GM12878 (cell line): Measurements from ENCODE around the gene MAP1A. TPM values are rescaled to one million over a fixed set of nuclear protein-coding genes. Genes with fewer than 3 reads are reported as not detected.

Experiments
- ATAC-seq: fragments of 200-7000 bp; cut with Tn5 transposase; 3 replicates; pipeline ENCODE4 v1.9.1; 2020; ENCODE audit warnings: mild to moderate bottlenecking, moderate library complexity
- BruUV-seq: library from RNA; stranded (reverse); fragments of 400-500 nt; replicated peaks from 2 replicates; lab custom pipeline; 2021; lab: Mats Ljungman, UMichigan
- CTCF ChIA-PET: fragments of 300-600 bp; sonication (Branson Sonifier 250); formaldehyde crosslinking; extraction: SDS; loops from one replicate; lab custom pipeline; 2021; ENCODE audit warnings: inconsistent platforms; lab: Yijun Ruan, JAX
- POLR2A ChIA-PET: fragments of 350-600 bp; formaldehyde crosslinking; extraction: SDS; loops from one replicate; lab custom pipeline; 2021; ENCODE audit warnings: inconsistent platforms; lab: Charles Lee
- RAD21 ChIA-PET: fragments of 300-600 bp; sonication (Branson Sonifier 250); formaldehyde crosslinking; loops from one replicate; lab custom pipeline; 2023; ENCODE audit warnings: antibody characterized with exemption; ENCODE audit not compliant: unreplicated experiment; lab: Charles Lee
- SMC1A ChIA-PET: fragments of 300-600 bp; sonication (Branson Sonifier 250); formaldehyde crosslinking; loops from one replicate; lab custom pipeline; 2023; ENCODE audit not compliant: unreplicated experiment, uncharacterized antibody; lab: Charles Lee
- DNase-seq: peaks from one replicate; pipeline ENCODE4 v3.0.0-alpha.2; 2011; ENCODE audit warnings: low read depth, low spot score
- FAIRE-seq: peaks from 3 replicates; lab custom pipeline; 2011; peaks lifted over from hg19 to GRCh38; lab: Jason Lieb, UNC
- H2AFZ ChIP-seq: 2 replicates; pipeline ENCODE4 v1.6.0; 2011; ENCODE audit warnings: low read depth, low read length, control low read depth; ENCODE audit not compliant: control insufficient read depth
- H3K27ac ChIP-seq: 2 replicates; pipeline ENCODE4 v1.5.1; 2011; ENCODE audit warnings: control low read depth; ENCODE audit not compliant: control insufficient read depth, insufficient read depth
- H3K27me3 ChIP-seq, 2 experiments: replicated peaks in 1 of 2; 2 replicates each; pipeline versions ENCODE4 v1.6.0 to v1.6.1; 2011; ENCODE audit warnings: low read length in 1 of 2; ENCODE audit not compliant: control insufficient read depth in 2 of 2, insufficient read depth in 2 of 2
- H3K36me3 ChIP-seq, 2 experiments: 2 replicates each; pipeline ENCODE4 v1.5.1; 2011; ENCODE audit warnings: low read length in 1 of 2; ENCODE audit not compliant: control insufficient read depth in 2 of 2, insufficient read depth in 2 of 2
- H3K4me1 ChIP-seq: 2 replicates; pipeline ENCODE4 v1.6.1; 2011; ENCODE audit warnings: mild to moderate bottlenecking, low read length, moderate library complexity, mixed read lengths; ENCODE audit not compliant: control insufficient read depth, insufficient read depth
- H3K4me2 ChIP-seq: 2 replicates; pipeline ENCODE4 v1.6.0; 2011; ENCODE audit warnings: control low read depth; ENCODE audit not compliant: control insufficient read depth, insufficient read depth
- H3K4me3 ChIP-seq: fragments of 200-600 bp; sonication (generic); 2 replicates; pipeline ENCODE4 v1.5.1; 2016
- H3K79me2 ChIP-seq: 2 replicates; pipeline ENCODE4 v1.6.0; 2011; ENCODE audit warnings: low read length; ENCODE audit not compliant: control insufficient read depth, insufficient read depth
- H3K9ac ChIP-seq: 2 replicates; pipeline ENCODE4 v1.8.0; 2011; ENCODE audit warnings: low read length, control low read depth, mixed read lengths; ENCODE audit not compliant: control insufficient read depth, insufficient read depth
- H3K9me3 ChIP-seq: replicated peaks from 3 replicates; pipeline ENCODE4 v1.5.1; 2011; ENCODE audit warnings: mild to moderate bottlenecking, low read length; ENCODE audit not compliant: control insufficient read depth, insufficient read depth
- H4K20me1 ChIP-seq: 2 replicates; pipeline ENCODE4 v1.6.0; 2011; ENCODE audit not compliant: control insufficient read depth, insufficient read depth
- CEBPB ChIP-seq, 2 experiments: fragments of 150-350 bp in 1 of 2; IDR thresholded peaks; 2 replicates each; pipeline ENCODE4 v1.6.1; 2012 to 2014; ENCODE audit warnings: low read depth in 2 of 2, low read length in 2 of 2, borderline replicate concordance in 1 of 2, inconsistent platforms in 1 of 2
- EGR1 ChIP-seq, 2 experiments: IDR thresholded peaks; 1 replicate in 1 of 2; 2 replicates in 1 of 2; pipeline ENCODE4 v1.6.1; 2011 to 2012; ENCODE audit warnings: low read depth in 2 of 2, low read length in 2 of 2, borderline replicate concordance in 1 of 2, mild to moderate bottlenecking in 1 of 2, moderate library complexity in 1 of 2
- JUNB ChIP-seq: IDR thresholded peaks from 2 replicates; pipeline ENCODE4 v1.6.1; 2016; ENCODE audit warnings: antibody characterized with exemption, mild to moderate bottlenecking
- MAX ChIP-seq: IDR thresholded peaks from 2 replicates; pipeline ENCODE4 v1.6.1; 2012; ENCODE audit warnings: low read depth, low read length, improper control_type of control experiment
- MEF2B ChIP-seq: fragments of 450-650 bp; IDR thresholded peaks from 2 replicates; pipeline ENCODE4 v1.6.1; 2018; ENCODE audit warnings: mild to moderate bottlenecking, moderate library complexity; ENCODE audit not compliant: partially characterized antibody, poor library complexity, severe bottlenecking
- RCOR1 ChIP-seq: conservative IDR thresholded peaks from 2 replicates; pipeline ENCODE4 v1.6.1; 2012; ENCODE audit warnings: low read depth, low read length, improper control_type of control experiment
- RFX5 ChIP-seq: IDR thresholded peaks from 2 replicates; pipeline ENCODE4 v1.6.1; 2011; ENCODE audit warnings: low read depth, low read length, improper control_type of control experiment
- SREBF2 ChIP-seq: IDR thresholded peaks from 2 replicates; pipeline ENCODE4 v1.6.1; 2012; ENCODE audit warnings: mild to moderate bottlenecking, low read length
- ZBTB40 ChIP-seq: fragments of 450-650 bp; IDR thresholded peaks from 2 replicates; pipeline ENCODE4 v1.6.1; 2016; ENCODE audit warnings: mild to moderate bottlenecking, moderate library complexity, borderline replicate concordance
- in situ Hi-C: fragments of 300-500 bp; cut with MboI; formaldehyde crosslinking; loops from 9 replicates; pipeline ENCODE4 v1.14.3; 2018; ENCODE audit warnings: mixed read lengths
- intact Hi-C: fragments of 100-400 bp; cut with micrococcal nuclease; formaldehyde crosslinking; loops from one replicate; pipeline ENCODE4 v1.14.2; 2022; ENCODE audit not compliant: unreplicated experiment
- polyA plus RNA-seq, 11 experiments: library from polyadenylated mRNA; depleted of rRNA in 4 of 11; unstranded in 6 of 11; stranded (reverse) in 5 of 11; fragments of >200 nt; fragmentation: Nextera tagmentation in 4 of 11; fragmentation: Illumina TruSeq in 1 of 11; extraction: Ambion mirVana in 4 of 11; extraction: Trizol in 1 of 11; gene quantifications; 1 replicate in 1 of 11; 2 replicates in 10 of 11; pipeline versions ENCODE4 v1.2.1 to v1.2.3, GENCODE V29; 2011 to 2016; ENCODE audit warnings: inconsistent platforms in 2 of 11, missing spikeins in 2 of 11, low read depth in 1 of 11
- total RNA-seq, 4 experiments: library from RNA; depleted of rRNA in 3 of 4; stranded (reverse); fragments of >200 nt in 3 of 4; fragmentation: Illumina TruSeq in 1 of 4; extraction: Trizol in 1 of 4; gene quantifications; 2 replicates each; pipeline versions ENCODE4 v1.2.1 to v1.2.3, GENCODE V29; 2013 to 2021

MAP1A gene
- total and polyA plus RNA-seq, 10 of the 15 experiments (the other 5 are each of a cell fraction or from before 2014, with no cell fraction given) = under 0.01 to 0.10 (median 0.05) TPM

- BruUV-seq = no TSS peak
- TF ChIP-seq MEF2B (no peak), RCOR1 (no peak), EGR1 (IDR thresholded peaks at IDR 0.05; ENCODE audit: borderline replicate concordance in 1 of 2, low read depth in 2 of 2, low read length in 2 of 2) (no peak), RFX5 (no peak), CEBPB (IDR thresholded peaks at IDR 0.05; ENCODE audit: borderline replicate concordance in 1 of 2, low read depth in 2 of 2, low read length in 2 of 2) (peak in 1 of 2 experiments; percentile 9; a peak in 1 of 4 replicates)
- TF ChIP-seq, all 136 proteins: peak for 1
- Histone ChIP-seq H3K27ac (no peak overlapping the region), H3K27me3 (no peaks in the 10 kb centered on the region), H3K4me3 (no peak overlapping the region), H3K4me1 (no peaks in the 10 kb centered on the region), H4K20me1 (no peaks in the 10 kb centered on the region), H2AFZ (no peak overlapping the region), H3K79me2 (no peaks in the 10 kb centered on the region), H3K4me2 (no peak overlapping the region), H3K36me3 (no peaks in the 10 kb centered on the region), H3K9ac (no peak overlapping the region), H3K9me3 (no peaks in the 10 kb centered on the region)
- FAIRE-seq = no peak
- SMC1A ChIA-PET = no interaction called here
- POLR2A ChIA-PET = interaction anchor here (0.5 kb wide), 1 partner anchor 1079 kb away, joined by 3 read pairs; no protein-coding TSS in a partner anchor
- RAD21 ChIA-PET = interaction anchor here (0.6 kb wide), 1 partner anchor 558 kb away, joined by 3 read pairs; no protein-coding TSS in a partner anchor
- CTCF ChIA-PET = no interaction called here
- no peak for DNase-seq
- in situ Hi-C loops (no loop called here), intact Hi-C loops (no loop called here)
- ATAC-seq = no peak
These were observed 24.4 kb downstream of the MAP1A start for GRCh38 chr15:43541785-43542184.

- Histone ChIP-seq H3K27me3 (no peaks in the 10 kb centered on the region), H3K4me2 (no peak overlapping the region), H3K9me3 (no peaks in the 10 kb centered on the region), H2AFZ (no peak overlapping the region), H3K4me3 (no peak overlapping the region), H3K79me2 (no peaks in the 10 kb centered on the region), H3K27ac (no peak overlapping the region), H3K9ac (no peak overlapping the region), H4K20me1 (no peaks in the 10 kb centered on the region), H3K36me3 (no peaks in the 10 kb centered on the region), H3K4me1 (no peaks in the 10 kb centered on the region)
- in situ Hi-C loops = no loop called here
- ChIA-PET CTCF (no interaction called here), RAD21 (no interaction called here), SMC1A (no interaction called here), POLR2A (no interaction called here)
- no peak for FAIRE-seq
- TF ChIP-seq SREBF2 (no peak), ZBTB40 (no peak), JUNB (no peak), CEBPB (IDR thresholded peaks at IDR 0.05; ENCODE audit: borderline replicate concordance in 1 of 2, low read depth in 2 of 2, low read length in 2 of 2) (no peak), MAX (no peak)
- BruUV-seq = no TSS peak
- no peak for ATAC-seq
- intact Hi-C loops = no loop called here
- DNase-seq = no peak
These were observed 26.9 kb downstream of the MAP1A start for GRCh38 chr15:43544266-43544665.
